Activated CD8-positive, alpha-beta memory T cell treated with anti-CD3 and anti-CD28 coated beads, Interleukin-2, amount 10 ng/mL, durations not matched to agents 7 days and 5 days (primary cell): ENCODE data around the gene MYPOP. TPM values are rescaled to one million over a fixed set of nuclear protein-coding genes. Genes with fewer than 3 reads are reported as not detected.

ENCODE experiments used
- ATAC-seq: fragments of 150-1000 bp; cut with Tn5 transposase; one replicate; pipeline ENCODE4 v1.10.0; 2021; ENCODE audit warnings: moderate library complexity
- CTCF ChIA-PET: fragments of 350-600 bp; sonication (Branson Sonifier 250); formaldehyde crosslinking; loops from one replicate; lab custom pipeline; 2021; ENCODE audit warnings: antibody characterized with exemption; lab: Charles Lee
- DNase-seq: peaks from one replicate; pipeline ENCODE4 v3.0.0-alpha.2; 2020
- H3K27ac Mint-ChIP-seq: one replicate; pipeline ENCODE4 v1.8.0; 2021; ENCODE audit warnings: mild to moderate bottlenecking, mixed read lengths
- H3K27me3 Mint-ChIP-seq: one replicate; pipeline ENCODE4 v1.8.0; 2021; ENCODE audit warnings: mixed read lengths
- H3K36me3 Mint-ChIP-seq: one replicate; pipeline ENCODE4 v1.8.0; 2021; ENCODE audit warnings: mild to moderate bottlenecking, mixed read lengths
- H3K4me1 Mint-ChIP-seq: one replicate; pipeline ENCODE4 v1.8.0; 2021; ENCODE audit warnings: mixed read lengths
- H3K4me3 Mint-ChIP-seq: one replicate; pipeline ENCODE4 v1.8.0; 2021; ENCODE audit warnings: mild to moderate bottlenecking, moderate library complexity, mixed read lengths
- H3K9me3 Mint-ChIP-seq: one replicate; pipeline ENCODE4 v1.8.0; 2022; ENCODE audit warnings: low read depth, mixed read lengths
- total RNA-seq, 2 experiments: library from RNA; stranded (reverse); gene quantifications; one replicate each; pipeline ENCODE4 v1.2.3, GENCODE V29; 2021

Gene MYPOP
- total RNA-seq, 2 experiments from 2014 or later, result 13.0 to 13.8 TPM

GRCh38 chr19:45862564-45863334 lies 39.7 kb downstream of the MYPOP start, which contains the start of gene SYMPK:
Gene SYMPK (minus strand): TSS chr19:45863147. CDS start chr19:45854495, 8,652 bp downstream.
- ATAC-seq (peak; percentile 96), DNase-seq (peak; percentile 100)
- Mint-ChIP-seq H3K27ac (peak within 1 kb of the TSS; percentile 99), H3K9me3 (no peaks in the 10 kb centered on the region), H3K36me3 (peaks cover 21% of the 10 kb centered on the region), H3K27me3 (peaks cover 34% of the 10 kb centered on the region), H3K4me3 (peak within 1 kb of the TSS; percentile 98), H3K4me1 (peaks cover 36% of the 10 kb centered on the region)
- CTCF ChIA-PET, result interaction anchor here (0.7 to 8.2 kb wide), 21 partner anchors 13 to 488 kb away, joined by 3 to 117 read pairs (median 4); partner anchors contain the start of genes FBXO46, IRF2BP1, MYPOP and SIX5

- DNase-seq (no peak), ATAC-seq (no peak)
- Mint-ChIP-seq H3K4me3 (peak overlapping the region; percentile 98), H3K27me3 (peaks cover 32% of the 10 kb centered on the region), H3K9me3 (no peaks in the 10 kb centered on the region), H3K4me1 (peaks cover 36% of the 10 kb centered on the region), H3K27ac (peak overlapping the region; percentile 99), H3K36me3 (peaks cover 21% of the 10 kb centered on the region)
- CTCF ChIA-PET, result interaction anchor here (1.4 to 8.2 kb wide), 4 partner anchors 13 to 45 kb away, joined by 3 to 117 read pairs (median 10); partner anchors contain the start of gene IRF2BP1
Observed at GRCh38 chr19:45862271-45862563, 40.2 kb downstream of the MYPOP start.

- DNase-seq, result no peak
- no peaks in the 10 kb centered on the region for H3K9me3 Mint-ChIP-seq
- peak overlapping the region; percentile 22 for H3K4me3 Mint-ChIP-seq
- H3K27ac Mint-ChIP-seq, result peak overlapping the region; percentile 99
- ATAC-seq, result no peak
- H3K36me3 Mint-ChIP-seq, result peaks cover 21% of the 10 kb centered on the region
- CTCF ChIA-PET, result interaction anchor here (1.0 to 1.5 kb wide), 7 partner anchors 22 to 91 kb away, joined by 3 to 5 read pairs (median 4); partner anchors contain the start of genes IRF2BP1 and SIX5
- peaks cover 24% of the 10 kb centered on the region for H3K27me3 Mint-ChIP-seq
- H3K4me1 Mint-ChIP-seq, result peaks cover 36% of the 10 kb centered on the region
Observed at GRCh38 chr19:45860359-45861259, 41.8 kb downstream of the MYPOP start.

GRCh38 chr19:45854167-45854778 lies 48.1 kb downstream of the MYPOP start:
- Mint-ChIP-seq H3K27ac (no peak overlapping the region), H3K36me3 (peaks cover 26% of the 10 kb centered on the region), H3K9me3 (no peaks in the 10 kb centered on the region), H3K27me3 (no peaks in the 10 kb centered on the region), H3K4me1 (peaks cover 5% of the 10 kb centered on the region), H3K4me3 (no peak overlapping the region)
- CTCF ChIA-PET, result interaction anchor here (1.2 to 2.7 kb wide), 4 partner anchors 10 to 37 kb away, joined by 3 to 11 read pairs (median 6); partner anchors contain the start of gene FOXA3
- no peak for DNase-seq
- ATAC-seq, result no peak

- ATAC-seq (no peak), DNase-seq (no peak)
- Mint-ChIP-seq H3K27me3 (no peaks in the 10 kb centered on the region), H3K4me3 (no peak overlapping the region), H3K27ac (peak overlapping the region; percentile 44), H3K36me3 (peaks cover 23% of the 10 kb centered on the region), H3K4me1 (peaks cover under 1% of the 10 kb centered on the region), H3K9me3 (no peaks in the 10 kb centered on the region)
- CTCF ChIA-PET, result interaction anchor here (1.2 to 1.7 kb wide), 2 partner anchors 11 to 36 kb away, joined by 3 to 7 read pairs; partner anchors contain the start of gene FOXA3
Observed at GRCh38 chr19:45852983-45853382, 49.4 kb downstream of the MYPOP start.

GRCh38 chr19:45852145-45852750 lies 50.2 kb downstream of the MYPOP start:
- no peak for ATAC-seq
- no peak for DNase-seq
- Mint-ChIP-seq H3K4me1 (no peaks in the 10 kb centered on the region), H3K27me3 (no peaks in the 10 kb centered on the region), H3K27ac (no peak overlapping the region), H3K36me3 (peaks cover 30% of the 10 kb centered on the region), H3K4me3 (no peak overlapping the region), H3K9me3 (no peaks in the 10 kb centered on the region)
- CTCF ChIA-PET, result interaction anchor here (1.7 kb wide), 1 partner anchor 35 kb away, joined by 7 read pairs; no protein-coding TSS in a partner anchor

GRCh38 chr19:45848922-45849321 lies 53.5 kb downstream of the MYPOP start:
- DNase-seq, result no peak
- CTCF ChIA-PET, result interaction anchor here (0.7 to 1.5 kb wide), 2 partner anchors 35 to 50 kb away, joined by 3 to 4 read pairs; no protein-coding TSS in a partner anchor
- Mint-ChIP-seq H3K4me3 (no peak overlapping the region), H3K9me3 (no peaks in the 10 kb centered on the region), H3K27ac (no peak overlapping the region), H3K36me3 (peaks cover 47% of the 10 kb centered on the region), H3K4me1 (no peaks in the 10 kb centered on the region), H3K27me3 (no peaks in the 10 kb centered on the region)
- no peak for ATAC-seq

GRCh38 chr19:45847663-45848062 lies 54.8 kb downstream of the MYPOP start:
- Mint-ChIP-seq H3K27me3 (no peaks in the 10 kb centered on the region), H3K9me3 (no peaks in the 10 kb centered on the region), H3K27ac (no peak overlapping the region), H3K36me3 (peaks cover 53% of the 10 kb centered on the region), H3K4me3 (no peak overlapping the region), H3K4me1 (no peaks in the 10 kb centered on the region)
- no peak for DNase-seq
- CTCF ChIA-PET, result interaction anchor here (1.6 kb wide), 1 partner anchor 16 kb away, joined by 6 read pairs; the partner anchor contains the start of gene SYMPK
- ATAC-seq, result no peak

GRCh38 chr19:45842198-45842597 lies 60.2 kb downstream of the MYPOP start:
- no peaks in the 10 kb centered on the region for H3K27me3 Mint-ChIP-seq
- no peak overlapping the region for H3K27ac Mint-ChIP-seq
- DNase-seq, result no peak
- no peaks in the 10 kb centered on the region for H3K4me1 Mint-ChIP-seq
- H3K4me3 Mint-ChIP-seq, result no peak overlapping the region
- ATAC-seq, result no peak
- CTCF ChIA-PET, result interaction anchor here (1.2 to 1.3 kb wide), 2 partner anchors 25 to 72 kb away, joined by 4 read pairs; no protein-coding TSS in a partner anchor
- H3K36me3 Mint-ChIP-seq, result peaks cover 71% of the 10 kb centered on the region
- H3K9me3 Mint-ChIP-seq, result no peaks in the 10 kb centered on the region

Other genes with a start within 250 kb of the MYPOP start
- 10 to 100 TPM; 12.1 to 14.7 TPM for gene GIPR, start 234.4 kb downstream of the MYPOP start, total RNA-seq
- 100 to 1,000 TPM; 602 to 634 TPM for gene SNRPD2, start 210.7 kb downstream of the MYPOP start, total RNA-seq
- 10 to 100 TPM in 1 of 2 experiments, 1 to 10 TPM in 1; 9.6 to 12.7 TPM for gene QPCTL, start 209.9 kb downstream of the MYPOP start, total RNA-seq
- gene FBXO46, start 171.7 kb downstream of the MYPOP start, total RNA-seq, result 10 to 100 TPM; 33.0 to 37.1 TPM
- gene MEIOSIN, start 169.2 kb downstream of the MYPOP start, total RNA-seq, result not detected
- 1 to 10 TPM; 1.5 to 2.8 TPM for gene SIX5, start 133.4 kb downstream of the MYPOP start, total RNA-seq
- gene DMPK, start 120.1 kb downstream of the MYPOP start, total RNA-seq, result 10 to 100 TPM; 26.7 to 31.0 TPM
- gene DMWD, start 109.8 kb downstream of the MYPOP start, total RNA-seq, result 10 to 100 TPM; 47.0 to 47.9 TPM
- under 1 TPM; 0.19 to 0.23 TPM for gene RSPH6A, start 87.3 kb downstream of the MYPOP start, total RNA-seq
- 100 to 1,000 TPM; 119 to 125 TPM for gene SYMPK, start 39.5 kb downstream of the MYPOP start, total RNA-seq
- under 1 TPM in 1 of 2 experiments, not detected in 1; 0.14 TPM for gene FOXA3, start 38.3 kb downstream of the MYPOP start, total RNA-seq
- 10 to 100 TPM; 18.9 to 19.0 TPM for gene IRF2BP1, start 16.5 kb downstream of the MYPOP start, total RNA-seq
- gene NANOS2, start 12.2 kb upstream of the MYPOP start, total RNA-seq, result under 1 TPM in 1 of 2 experiments, not detected in 1; 0.18 TPM
- under 1 TPM; 0.02 to 0.18 TPM for gene NOVA2, start 71.3 kb upstream of the MYPOP start, total RNA-seq
- gene CCDC61, start 92.9 kb upstream of the MYPOP start, total RNA-seq, result 10 to 100 TPM; 24.4 to 35.1 TPM
- not detected for gene PGLYRP1, start 120.4 kb upstream of the MYPOP start, total RNA-seq
- gene IGFL4, start 138.4 kb upstream of the MYPOP start, total RNA-seq, result not detected
- not detected for gene IGFL3, start 222.1 kb upstream of the MYPOP start, total RNA-seq
- not detected for gene IGFL2, start 245.6 kb upstream of the MYPOP start, total RNA-seq